GM19324 (cell line): ENCODE data around the gene STEAP3.

Experiments used
- ATAC-seq: cut with Tn5 transposase; IDR thresholded peaks from one replicate; pipeline ENCODE4 v1.9.1; 2021; ENCODE audit warnings: mild to moderate bottlenecking, moderate library complexity; ENCODE audit not compliant: unreplicated experiment, low FRiP score

STEAP3 gene

DNA sequence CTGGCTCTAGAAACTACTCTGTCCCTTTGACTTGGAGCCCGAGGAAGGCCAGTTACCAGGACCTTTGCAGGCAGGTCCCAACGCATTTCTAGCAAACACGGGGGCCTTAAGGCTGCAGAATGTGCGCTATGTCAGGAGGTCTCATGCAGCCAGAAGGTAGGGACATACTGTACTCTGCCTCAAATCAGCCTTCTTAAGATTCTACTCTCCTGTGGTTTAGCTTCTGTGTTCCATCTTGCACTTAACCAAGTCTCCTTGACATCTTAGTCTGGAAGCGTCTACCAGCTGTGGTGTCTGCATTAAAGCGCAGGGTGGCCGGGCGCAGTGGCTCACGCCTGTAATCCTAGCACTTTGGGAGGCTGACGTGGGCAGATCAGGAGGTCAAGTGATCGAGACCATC, 65.5 kb downstream of the STEAP3 start:
- no peak for ATAC-seq

DNA sequence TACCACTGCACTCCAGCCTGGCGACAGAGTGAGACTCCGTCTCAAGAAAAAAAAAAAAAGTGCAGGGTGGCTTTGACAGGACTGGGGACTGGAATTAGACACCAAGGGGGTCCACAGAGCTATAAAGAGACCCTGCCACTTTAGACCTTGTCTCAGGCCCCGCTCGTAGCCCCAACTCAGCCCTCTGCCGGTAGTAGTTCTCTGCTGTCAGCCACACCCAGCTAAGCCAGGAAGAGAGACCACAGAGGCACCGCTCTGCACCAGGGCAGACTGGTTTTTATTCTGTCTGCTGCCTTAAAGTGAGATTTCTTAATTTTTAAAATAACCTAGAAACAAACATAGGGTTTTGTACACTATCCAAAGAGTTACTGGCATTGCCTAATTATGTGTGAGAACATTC, 66.0 kb downstream of the STEAP3 start:
- no peak for ATAC-seq

GRCh38 chr2:119290859-119291587, 67.4 kb downstream of the STEAP3 start:
- no peak for ATAC-seq

- no peak for ATAC-seq
Observed at GRCh38 chr2:119291588-119292167, 68.0 kb downstream of the STEAP3 start.

GRCh38 chr2:119292226-119292625, 68.6 kb downstream of the STEAP3 start:
- ATAC-seq, result no peak

DNA sequence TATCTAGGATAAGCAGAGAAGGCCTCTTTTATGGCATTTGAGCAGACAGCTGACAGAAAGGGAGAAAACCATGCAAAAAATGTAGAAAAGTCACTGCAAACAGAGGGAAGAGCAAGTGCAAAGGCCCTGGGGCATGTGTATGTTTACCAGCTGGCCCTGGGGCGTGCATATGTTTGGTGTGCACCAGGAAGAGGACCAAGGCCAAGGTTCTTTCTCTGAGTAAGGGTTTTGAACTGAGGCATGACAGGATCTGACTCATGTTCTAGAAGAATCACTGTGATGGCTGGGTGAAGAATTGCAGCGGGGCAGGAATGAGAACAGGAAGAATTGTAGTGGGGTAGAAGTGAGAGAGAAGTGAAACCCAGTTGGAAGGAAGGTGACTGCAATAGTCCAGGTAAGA, 69.6 kb downstream of the STEAP3 start:
- ATAC-seq, result no peak

DNA sequence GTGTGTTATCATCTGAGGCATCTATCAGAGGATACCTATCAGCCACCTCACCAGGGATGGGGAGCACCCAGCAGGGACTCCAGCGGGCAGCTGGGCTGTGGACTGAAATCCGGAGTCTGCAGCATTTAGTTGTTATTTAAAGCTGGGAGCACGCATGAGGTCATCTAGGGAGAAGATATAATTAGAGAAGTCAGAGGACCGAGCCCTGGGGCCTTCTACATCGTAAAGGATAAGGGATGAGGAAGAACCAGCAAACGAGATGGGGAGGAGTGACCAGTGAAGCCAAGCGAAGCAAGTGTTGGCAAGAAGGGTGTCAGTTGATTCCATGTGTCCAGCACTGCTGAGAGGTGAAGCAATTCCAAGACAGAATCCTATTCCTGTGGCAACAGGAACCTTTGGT, 70.3 kb downstream of the STEAP3 start:
- no peak for ATAC-seq

- ATAC-seq, result no peak
Observed at GRCh38 chr2:119294671-119295070, 71.0 kb downstream of the STEAP3 start.

DNA sequence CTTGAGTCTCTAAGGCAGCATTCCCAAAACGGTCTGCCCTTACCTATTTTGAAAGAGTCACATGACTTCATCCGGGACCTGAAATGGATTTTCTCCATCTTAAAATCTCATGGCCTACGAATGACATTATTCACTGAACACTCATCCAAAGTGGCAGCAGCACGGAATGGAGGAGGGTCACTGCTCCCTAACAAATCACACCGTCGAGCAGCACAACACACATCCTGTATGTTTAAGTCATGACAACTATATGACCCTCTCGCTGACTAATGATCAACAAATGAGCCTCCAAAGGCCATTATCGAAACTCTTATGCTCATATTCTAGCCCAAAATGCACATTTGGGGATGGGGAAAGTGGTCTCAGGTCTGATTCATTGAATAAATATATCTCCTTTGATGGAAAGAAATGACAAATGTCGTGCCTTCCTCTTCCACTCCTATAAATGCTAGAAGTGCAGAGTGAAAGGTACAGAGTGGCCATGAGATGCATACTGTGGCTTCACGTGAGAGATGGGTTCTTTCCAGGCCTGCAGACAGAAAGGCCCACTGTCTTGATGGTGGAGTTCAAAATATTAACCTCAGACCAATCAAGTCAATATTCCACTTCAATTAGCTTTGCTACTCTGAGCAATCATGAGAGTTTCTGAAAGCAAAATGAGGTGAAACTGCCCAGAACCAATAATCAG, 72.2 kb downstream of the STEAP3 start:
- no peak for ATAC-seq

DNA sequence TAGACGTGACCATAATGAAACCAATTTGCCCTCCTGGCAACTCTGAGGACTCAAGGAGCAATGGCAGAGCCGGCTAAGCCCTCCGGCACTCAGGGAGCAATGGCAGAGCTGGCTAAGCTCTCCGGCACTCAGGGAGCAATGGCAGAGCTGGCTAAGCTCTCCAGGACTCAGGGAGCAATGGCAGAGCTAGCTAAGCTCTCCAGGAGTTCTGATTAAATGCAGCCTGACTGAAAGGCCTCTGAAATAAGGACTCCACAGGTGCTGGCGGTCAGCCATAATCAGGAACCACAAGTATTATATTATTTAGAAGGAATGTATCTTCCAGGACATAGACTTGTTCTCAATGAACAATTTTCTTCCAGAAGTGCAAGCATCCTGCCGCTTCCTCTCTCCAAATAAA, 77.8 kb downstream of the STEAP3 start:
- no peak for ATAC-seq

GRCh38 chr2:119304847-119305246, 81.2 kb downstream of the STEAP3 start:
- ATAC-seq, result no peak

DNA sequence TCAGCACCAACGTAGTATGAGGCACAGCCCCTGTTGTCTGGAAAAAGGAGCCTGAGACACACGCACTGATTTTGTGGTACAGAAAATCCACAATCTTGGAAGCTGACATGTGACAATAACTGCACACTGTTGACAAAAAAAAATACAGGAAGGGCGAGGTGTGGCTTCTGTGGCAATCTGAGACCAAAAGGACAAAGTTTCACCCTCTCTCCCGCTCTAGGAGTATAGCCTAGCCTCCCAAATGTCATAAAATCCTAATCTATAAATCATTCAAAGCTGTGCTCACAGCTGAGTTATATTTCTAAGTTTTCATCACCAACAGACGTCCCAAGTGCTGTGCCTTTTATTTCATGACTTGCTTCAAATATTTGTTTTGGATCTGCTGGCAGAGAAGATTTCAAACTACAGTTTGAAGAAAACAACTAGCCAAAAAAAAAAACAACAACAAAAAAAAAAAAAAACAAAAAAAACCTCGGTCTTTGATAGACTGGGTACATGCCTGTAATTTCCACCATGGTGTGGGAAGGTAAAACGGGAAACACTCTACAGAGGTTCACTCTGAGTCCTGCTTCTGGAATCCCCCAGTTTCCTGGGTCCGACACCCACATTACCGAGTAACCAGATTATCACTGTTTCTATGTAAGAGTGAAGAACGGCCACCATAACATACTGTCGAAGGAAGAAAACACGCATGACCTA, 82.0 kb downstream of the STEAP3 start:
- no peak for ATAC-seq

DNA sequence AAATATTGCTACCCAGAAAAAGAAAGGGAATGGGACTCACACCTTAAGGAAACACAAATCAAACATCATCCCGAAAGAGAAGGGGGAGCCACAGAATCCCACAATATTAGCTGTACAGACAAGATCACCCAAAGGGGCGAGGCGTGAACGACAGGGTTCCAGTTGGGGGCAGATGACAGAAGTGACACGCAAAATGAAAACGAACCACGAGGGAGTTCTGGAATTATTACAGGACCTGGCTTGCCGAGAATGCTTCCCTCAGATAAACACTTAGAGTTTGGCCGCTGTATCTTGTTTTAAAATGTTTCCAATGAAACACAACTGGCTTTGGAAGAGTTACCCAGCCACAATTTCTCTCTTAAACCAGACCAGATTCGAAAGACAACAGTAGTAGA, 82.6 kb downstream of the STEAP3 start:
- ATAC-seq, result no peak

GRCh38 chr2:119307419-119308140, 83.9 kb downstream of the STEAP3 start:
- no peak for ATAC-seq

- ATAC-seq, result no peak
Observed at GRCh38 chr2:119308793-119309330, 85.2 kb downstream of the STEAP3 start.

DNA sequence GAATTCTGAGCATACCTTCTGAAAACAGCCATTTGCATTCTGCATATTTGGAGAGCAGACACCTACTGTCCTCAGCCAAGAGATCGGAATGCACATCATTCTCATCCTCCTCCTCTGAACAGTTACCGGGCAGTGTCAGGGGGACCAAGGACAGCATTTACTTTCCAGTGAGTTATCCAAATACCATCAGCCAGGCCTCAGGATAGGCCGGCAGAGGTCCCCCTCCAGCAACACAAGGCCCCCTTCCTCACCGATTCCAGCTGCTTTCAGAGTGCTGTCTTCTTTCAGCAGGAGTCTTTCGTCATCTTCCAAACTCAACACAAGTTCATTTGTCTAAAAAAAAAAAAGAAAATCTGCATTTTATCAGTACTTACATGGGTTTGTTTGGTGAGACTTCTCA, 87.7 kb downstream of the STEAP3 start:
- no peak for ATAC-seq

DNA sequence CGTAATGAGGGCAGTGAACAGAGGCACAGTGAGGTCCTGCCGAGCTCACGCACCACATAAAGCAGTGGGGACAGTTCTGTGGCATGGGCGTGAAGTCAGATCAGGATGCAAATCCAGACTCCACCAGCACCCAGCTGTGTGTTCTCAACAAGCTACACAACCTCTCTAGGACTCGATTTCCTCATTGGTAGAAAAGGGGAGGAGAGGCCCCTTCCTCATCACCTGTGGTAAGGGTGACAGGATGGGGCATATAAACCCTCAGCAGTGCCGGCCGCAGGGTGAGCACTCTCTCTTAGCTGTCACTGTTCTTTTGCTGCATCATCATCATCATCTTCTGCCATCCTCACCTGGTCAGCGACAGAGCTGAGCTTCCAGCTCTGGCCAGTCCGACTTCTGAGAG, 88.2 kb downstream of the STEAP3 start:
- ATAC-seq, result no peak
